ENCODE results near the gene HDGF. TPM values are rescaled to one million over a fixed set of nuclear protein-coding genes. Genes with fewer than 3 reads are reported as not detected.

The HDGF gene
- total and polyA plus RNA-seq, 3 donors from 2014 or later, result 78.2 to 133 (median 97.7) TPM

DNA sequence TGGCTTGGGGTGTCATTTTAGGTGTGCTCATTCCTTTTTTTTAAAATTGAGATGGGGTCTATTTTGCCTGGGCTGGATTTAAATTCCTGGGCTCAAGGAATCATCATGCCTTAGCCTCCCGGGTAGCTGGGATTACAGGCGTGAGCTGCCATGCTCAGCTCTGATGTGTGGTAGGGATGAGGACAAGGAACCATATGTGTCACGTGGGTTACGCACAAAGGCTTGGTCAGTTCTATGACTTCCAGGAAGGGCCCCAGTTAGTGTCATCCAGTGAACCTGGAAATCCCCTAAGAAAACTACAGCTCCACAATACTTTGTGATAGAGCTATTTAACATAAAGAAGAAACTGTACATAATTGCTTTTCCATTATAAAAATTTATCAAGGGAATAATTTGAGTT lies 29.9 kb downstream of the HDGF start:
- no peak for DNase-seq
- 79 to 86% methylated on average over 4 of the region's 4 CpGs for WGBS, 2 donors
- Histone ChIP-seq H3K36me3 (ENCODE audit: low read depth, missing control alignments) (no peaks in the 10 kb centered on the region), H3K4me3 (no peak overlapping the region), H3K27ac (no peak overlapping the region), H3K4me1 (peaks cover 24% of the 10 kb centered on the region), H3K27me3 (no peaks in the 10 kb centered on the region), H3K9me3 (no peaks in the 10 kb centered on the region)
- no peak for TF ChIP-seq POLR2A (IDR thresholded peaks at IDR 0.05)
- TF ChIP-seq, protein P1, sequence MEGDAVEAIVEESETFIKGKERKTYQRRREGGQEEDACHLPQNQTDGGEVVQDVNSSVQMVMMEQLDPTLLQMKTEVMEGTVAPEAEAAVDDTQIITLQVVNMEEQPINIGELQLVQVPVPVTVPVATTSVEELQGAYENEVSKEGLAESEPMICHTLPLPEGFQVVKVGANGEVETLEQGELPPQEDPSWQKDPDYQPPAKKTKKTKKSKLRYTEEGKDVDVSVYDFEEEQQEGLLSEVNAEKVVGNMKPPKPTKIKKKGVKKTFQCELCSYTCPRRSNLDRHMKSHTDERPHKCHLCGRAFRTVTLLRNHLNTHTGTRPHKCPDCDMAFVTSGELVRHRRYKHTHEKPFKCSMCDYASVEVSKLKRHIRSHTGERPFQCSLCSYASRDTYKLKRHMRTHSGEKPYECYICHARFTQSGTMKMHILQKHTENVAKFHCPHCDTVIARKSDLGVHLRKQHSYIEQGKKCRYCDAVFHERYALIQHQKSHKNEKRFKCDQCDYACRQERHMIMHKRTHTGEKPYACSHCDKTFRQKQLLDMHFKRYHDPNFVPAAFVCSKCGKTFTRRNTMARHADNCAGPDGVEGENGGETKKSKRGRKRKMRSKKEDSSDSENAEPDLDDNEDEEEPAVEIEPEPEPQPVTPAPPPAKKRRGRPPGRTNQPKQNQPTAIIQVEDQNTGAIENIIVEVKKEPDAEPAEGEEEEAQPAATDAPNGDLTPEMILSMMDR (IDR thresholded peaks at IDR 0.05), result no peak
- intact Hi-C loops (cut with DNase I; ENCODE audit: low total_unique reads), result no loop called here

GRCh38 chr1:156721131-156721530 lies 30.3 kb downstream of the HDGF start:
- no peak for DNase-seq
- Histone ChIP-seq H3K27me3 (no peaks in the 10 kb centered on the region), H3K4me3 (no peak overlapping the region), H3K4me1 (peaks cover 20% of the 10 kb centered on the region), H3K27ac (no peak overlapping the region), H3K9me3 (no peaks in the 10 kb centered on the region), H3K36me3 (ENCODE audit: low read depth, missing control alignments) (no peaks in the 10 kb centered on the region)
- TF ChIP-seq, protein P1 (IDR thresholded peaks at IDR 0.05), result no peak
- no peak for TF ChIP-seq POLR2A (IDR thresholded peaks at IDR 0.05)
- intact Hi-C loops (cut with DNase I; ENCODE audit: low total_unique reads), result no loop called here
- 38 to 80% methylated on average over 1 to 2 of the region's 2 CpGs for WGBS, 2 donors

GRCh38 chr1:156717351-156717750 lies 34.1 kb downstream of the HDGF start:
- intact Hi-C loops (cut with DNase I; ENCODE audit: low total_unique reads), result no loop called here
- WGBS, 2 donors, result 90 to 97% methylated on average over 4 of the region's 4 CpGs

DNA sequence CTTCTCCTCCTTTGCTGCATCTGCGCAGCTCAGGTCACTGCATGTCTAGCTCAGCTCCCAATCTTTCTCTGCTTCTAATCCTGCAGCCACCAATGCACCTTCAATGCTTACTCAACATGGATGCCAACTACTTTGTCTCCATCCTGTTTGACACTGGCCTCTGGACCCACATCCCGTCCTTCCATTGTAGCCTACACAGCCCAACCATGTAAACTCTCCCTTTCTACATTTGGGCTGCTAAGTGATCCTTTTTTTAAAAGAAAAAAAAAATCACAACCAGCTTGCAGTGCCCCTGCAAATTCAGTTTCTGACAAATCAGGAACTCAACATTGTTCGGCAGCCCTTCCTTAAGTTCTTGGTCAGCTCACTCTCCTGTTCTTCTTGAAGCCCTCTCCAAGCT lies 36.6 kb downstream of the HDGF start:
- Histone ChIP-seq H3K9me3 (no peaks in the 10 kb centered on the region), H3K4me3 (no peak overlapping the region), H3K4me1 (no peaks in the 10 kb centered on the region), H3K36me3 (ENCODE audit: low read depth, missing control alignments) (no peaks in the 10 kb centered on the region), H3K27me3 (no peaks in the 10 kb centered on the region), H3K27ac (no peak overlapping the region)
- no peak for DNase-seq
- intact Hi-C loops (cut with DNase I; ENCODE audit: low total_unique reads), result no loop called here
- WGBS, 2 donors, result 75 to 84% methylated on average over 3 of the region's 3 CpGs
- no peak for TF ChIP-seq POLR2A (IDR thresholded peaks at IDR 0.05)
- TF ChIP-seq, protein P1 (IDR thresholded peaks at IDR 0.05), result no peak

More at GRCh38 chr1:156717351-156717750, 34.1 kb downstream of the HDGF start:
- Histone ChIP-seq H3K9me3 (no peaks in the 10 kb centered on the region), H3K27ac (no peak overlapping the region), H3K36me3 (ENCODE audit: low read depth, missing control alignments) (no peaks in the 10 kb centered on the region), H3K27me3 (no peaks in the 10 kb centered on the region), H3K4me3 (no peak overlapping the region), H3K4me1 (no peaks in the 10 kb centered on the region)
- DNase-seq, result no peak
- TF ChIP-seq, protein P1 (IDR thresholded peaks at IDR 0.05), result no peak
- TF ChIP-seq POLR2A (IDR thresholded peaks at IDR 0.05), result no peak

DNA sequence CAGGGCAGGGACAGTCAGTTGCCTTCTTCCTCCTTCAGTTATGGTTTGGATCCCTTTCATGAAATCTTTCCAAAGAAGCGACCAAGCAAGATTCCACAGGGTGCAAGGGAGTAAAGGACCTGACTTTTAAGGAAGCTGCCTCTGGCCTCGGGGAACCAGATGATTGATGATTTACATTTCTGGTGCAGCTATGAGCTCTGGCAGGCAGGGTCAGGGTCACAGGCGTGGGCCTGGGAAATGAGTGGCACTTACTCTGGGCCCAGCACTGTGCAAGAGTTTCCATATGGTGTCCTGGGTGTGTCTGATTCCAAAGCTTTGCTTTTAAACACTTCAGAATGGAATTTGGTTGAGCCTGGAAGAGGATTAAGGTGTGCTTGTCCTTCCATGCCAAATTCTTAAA lies 38.8 kb downstream of the HDGF start:
- Histone ChIP-seq H3K27me3 (no peaks in the 10 kb centered on the region), H3K9me3 (no peaks in the 10 kb centered on the region), H3K4me1 (no peaks in the 10 kb centered on the region), H3K36me3 (ENCODE audit: low read depth, missing control alignments) (no peaks in the 10 kb centered on the region), H3K27ac (no peak overlapping the region), H3K4me3 (no peak overlapping the region)
- no peak for TF ChIP-seq POLR2A (IDR thresholded peaks at IDR 0.05)
- TF ChIP-seq, protein P1 (IDR thresholded peaks at IDR 0.05), result no peak
- 70 to 86% methylated on average over 3 of the region's 3 CpGs for WGBS, 2 donors
- DNase-seq, result no peak
- intact Hi-C loops (cut with DNase I; ENCODE audit: low total_unique reads), result no loop called here

All from testis (tissue), 3 donors.